ENCODE measurements around the gene NPW.

Gene NPW

DNA sequence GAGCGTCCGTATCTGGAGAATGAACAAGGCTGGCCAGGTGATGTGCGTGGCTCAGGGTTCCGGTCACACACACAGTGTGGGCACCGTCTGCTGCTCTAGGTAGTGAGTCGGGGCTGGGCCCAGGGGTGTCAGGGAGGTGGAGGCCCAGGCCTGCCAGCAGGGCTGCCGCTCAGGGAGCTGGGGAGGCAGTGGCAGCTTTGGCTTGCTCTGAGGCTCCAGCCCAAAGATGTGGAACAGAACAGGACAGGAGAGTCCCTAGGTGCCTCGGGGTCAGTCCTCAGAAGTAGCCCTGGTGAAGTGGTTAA is 43.4 kb upstream of the NPW start:
- no peak overlapping the region for H3K27ac ChIP-seq
- TF ChIP-seq, protein P1, sequence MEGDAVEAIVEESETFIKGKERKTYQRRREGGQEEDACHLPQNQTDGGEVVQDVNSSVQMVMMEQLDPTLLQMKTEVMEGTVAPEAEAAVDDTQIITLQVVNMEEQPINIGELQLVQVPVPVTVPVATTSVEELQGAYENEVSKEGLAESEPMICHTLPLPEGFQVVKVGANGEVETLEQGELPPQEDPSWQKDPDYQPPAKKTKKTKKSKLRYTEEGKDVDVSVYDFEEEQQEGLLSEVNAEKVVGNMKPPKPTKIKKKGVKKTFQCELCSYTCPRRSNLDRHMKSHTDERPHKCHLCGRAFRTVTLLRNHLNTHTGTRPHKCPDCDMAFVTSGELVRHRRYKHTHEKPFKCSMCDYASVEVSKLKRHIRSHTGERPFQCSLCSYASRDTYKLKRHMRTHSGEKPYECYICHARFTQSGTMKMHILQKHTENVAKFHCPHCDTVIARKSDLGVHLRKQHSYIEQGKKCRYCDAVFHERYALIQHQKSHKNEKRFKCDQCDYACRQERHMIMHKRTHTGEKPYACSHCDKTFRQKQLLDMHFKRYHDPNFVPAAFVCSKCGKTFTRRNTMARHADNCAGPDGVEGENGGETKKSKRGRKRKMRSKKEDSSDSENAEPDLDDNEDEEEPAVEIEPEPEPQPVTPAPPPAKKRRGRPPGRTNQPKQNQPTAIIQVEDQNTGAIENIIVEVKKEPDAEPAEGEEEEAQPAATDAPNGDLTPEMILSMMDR (conservative IDR thresholded peaks at IDR 0.05), result no peak

DNA sequence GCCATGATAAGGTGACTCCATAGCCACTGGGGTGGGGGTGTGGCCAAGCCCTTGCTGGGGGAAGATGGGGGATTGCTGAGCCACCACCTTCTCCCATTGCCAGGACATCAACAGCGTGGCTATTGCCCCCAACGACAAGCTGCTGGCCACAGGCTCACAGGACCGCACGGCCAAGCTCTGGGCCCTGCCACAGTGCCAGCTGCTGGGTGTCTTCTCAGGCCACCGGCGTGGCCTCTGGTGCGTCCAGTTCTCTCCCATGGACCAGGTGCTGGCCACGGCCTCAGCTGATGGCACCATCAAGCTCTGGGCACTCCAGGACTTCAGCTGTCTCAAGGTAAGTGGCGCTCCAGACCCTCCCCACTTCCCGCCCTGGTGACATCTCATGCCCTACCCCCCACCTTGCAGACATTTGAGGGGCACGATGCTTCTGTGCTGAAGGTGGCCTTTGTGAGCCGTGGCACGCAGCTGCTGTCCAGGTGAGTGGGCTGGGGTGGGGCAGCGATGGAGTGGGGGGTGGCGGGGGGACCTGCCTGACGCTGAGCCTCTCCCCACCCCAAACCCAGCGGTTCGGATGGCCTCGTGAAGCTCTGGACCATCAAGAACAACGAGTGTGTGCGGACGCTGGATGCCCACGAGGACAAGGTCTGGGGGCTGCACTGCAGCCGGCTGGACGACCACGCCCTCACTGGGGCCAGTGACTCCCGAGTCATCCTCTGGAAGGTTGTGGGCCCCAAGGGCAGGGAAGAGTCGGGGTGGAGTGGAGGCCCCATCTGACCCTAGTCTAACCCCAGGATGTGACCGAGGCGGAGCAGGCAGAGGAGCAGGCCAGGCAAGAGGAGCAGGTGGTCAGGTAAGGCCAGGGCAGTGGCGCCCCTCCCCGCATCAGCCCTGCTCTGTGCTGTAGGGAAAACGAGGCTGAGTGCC is 42.4 kb upstream of the NPW start:
- TF ChIP-seq, protein P1 (conservative IDR thresholded peaks at IDR 0.05), result no peak
- no peak overlapping the region for H3K27ac ChIP-seq

DNA sequence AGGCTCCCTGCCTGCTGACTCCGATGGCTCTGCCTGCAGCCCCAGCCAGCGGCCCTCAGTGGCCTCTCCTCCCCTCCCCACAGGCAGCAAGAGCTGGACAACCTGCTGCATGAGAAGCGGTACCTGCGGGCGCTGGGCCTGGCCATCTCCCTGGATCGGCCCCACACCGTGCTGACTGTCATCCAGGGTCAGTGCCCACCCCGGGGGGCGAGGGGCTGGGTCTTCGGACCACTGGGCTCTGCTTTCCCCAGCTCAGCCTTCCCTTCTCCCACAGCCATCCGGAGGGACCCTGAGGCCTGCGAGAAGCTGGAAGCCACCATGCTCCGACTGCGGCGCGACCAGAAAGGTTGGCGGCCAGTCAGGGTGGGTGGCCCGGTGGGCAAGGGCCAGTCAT is 41.7 kb upstream of the NPW start:
- TF ChIP-seq, protein P1 (conservative IDR thresholded peaks at IDR 0.05), result no peak

DNA sequence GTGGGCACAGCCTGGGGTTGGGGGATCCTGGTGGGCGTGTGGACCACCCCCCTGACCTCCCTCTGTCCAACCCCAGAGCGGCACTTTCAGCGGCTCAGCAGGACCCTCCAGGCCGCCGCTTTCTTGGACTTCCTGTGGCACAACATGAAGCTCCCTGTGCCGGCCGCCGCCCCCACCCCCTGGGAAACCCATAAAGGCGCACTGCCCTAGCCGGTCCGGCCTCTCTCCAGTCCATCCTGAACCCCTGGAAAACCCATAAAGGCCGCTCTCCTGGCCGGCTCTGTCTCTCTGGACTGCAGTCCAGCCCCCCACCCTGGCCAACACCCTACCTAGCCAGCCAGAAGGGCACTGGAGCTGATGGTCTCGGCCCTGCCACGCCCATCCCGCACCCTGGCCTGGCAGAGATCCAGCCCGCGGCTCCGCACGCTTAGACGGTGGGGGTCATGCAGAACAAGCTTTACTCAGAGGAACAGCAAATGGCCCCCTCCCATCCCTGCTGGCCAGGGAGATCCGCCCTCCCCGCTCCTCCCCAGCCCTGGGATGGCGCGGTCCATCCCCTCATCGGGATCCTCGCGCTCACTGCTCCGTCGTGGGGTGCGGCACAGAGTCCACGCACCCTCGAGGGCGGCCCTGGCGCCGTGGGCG is 41.0 kb upstream of the NPW start:
- H3K27ac ChIP-seq, result no peak overlapping the region
- TF ChIP-seq, protein P1 (conservative IDR thresholded peaks at IDR 0.05), result no peak

More for the DNA sequence above, 41.7 kb upstream of the NPW start:
- H3K27ac ChIP-seq, result no peak overlapping the region

DNA sequence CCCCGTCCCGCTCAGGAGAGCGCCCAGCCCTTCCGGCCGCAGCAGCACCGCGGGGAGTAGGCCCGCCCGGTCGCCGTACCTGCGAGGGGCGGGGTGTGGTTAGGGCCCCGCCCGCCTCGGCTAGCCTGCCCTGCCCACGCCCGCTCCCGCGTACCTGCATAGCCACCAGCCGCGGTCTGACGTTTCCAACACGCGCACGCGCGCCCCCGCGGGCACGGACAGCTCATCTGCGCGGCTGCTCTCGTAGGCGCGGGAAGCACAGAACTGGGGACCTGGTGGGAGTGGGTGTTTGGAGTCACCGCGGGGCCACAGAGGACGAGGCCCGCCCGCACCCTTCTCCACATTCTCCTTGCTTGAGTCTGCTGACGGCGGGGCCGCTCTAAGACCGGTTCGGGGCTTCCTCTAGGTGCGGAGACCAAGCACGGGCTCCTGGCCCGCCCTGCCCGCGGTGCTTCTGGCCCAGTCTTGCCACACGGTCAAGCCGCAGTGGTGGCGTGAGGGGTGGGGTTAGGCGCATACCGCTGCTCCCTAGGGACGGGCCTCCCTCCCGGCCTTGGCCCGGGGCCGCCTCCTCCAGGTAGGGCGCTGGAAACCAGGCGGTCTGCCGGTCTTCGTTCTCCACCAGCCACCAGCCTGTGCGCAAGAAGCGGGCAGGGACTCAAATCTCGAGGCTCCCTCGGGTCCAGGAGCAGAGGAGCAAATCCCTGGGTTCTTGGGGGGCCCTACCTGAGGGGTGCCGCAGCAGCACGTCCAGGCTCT is 40.1 kb upstream of the NPW start:
- H3K27ac ChIP-seq, result no peak overlapping the region
- TF ChIP-seq, protein P1 (conservative IDR thresholded peaks at IDR 0.05), result no peak

DNA sequence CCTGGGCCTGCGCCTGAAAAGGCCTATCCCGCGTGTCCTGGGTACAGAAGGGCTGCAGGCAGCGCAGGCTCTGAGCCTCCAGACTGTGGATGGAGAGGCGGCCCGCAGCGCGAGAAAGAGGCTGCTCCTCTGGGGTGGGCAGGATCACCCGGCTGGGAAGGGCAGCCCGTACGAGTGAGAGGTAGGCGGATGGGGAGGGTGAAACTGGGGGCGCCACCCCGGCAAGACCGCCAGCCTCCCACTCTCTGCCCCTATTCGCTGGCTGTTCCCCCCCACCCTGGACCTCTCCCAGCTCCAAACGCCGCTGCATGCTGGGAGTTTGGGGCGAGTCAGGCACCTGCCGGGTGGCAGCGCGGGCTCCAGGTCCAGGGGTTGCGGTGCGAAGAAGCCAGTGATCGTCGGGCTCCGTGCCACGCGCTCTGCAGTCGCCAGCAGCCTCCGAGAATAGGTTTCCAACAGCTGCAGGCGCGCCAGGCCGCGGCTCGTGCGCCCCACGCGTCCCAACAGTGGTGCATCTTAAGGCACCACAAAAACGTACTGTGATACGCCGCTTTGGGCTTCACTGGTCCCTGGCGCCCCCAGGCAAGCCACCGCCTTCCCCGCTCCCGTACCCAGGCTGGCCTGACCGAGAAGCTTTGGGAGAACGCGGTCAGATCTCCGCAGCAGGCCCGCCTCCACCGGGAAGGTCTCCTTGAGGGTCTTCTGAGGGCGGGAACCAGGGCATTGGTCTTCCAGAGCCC is 39.4 kb upstream of the NPW start:
- no peak overlapping the region for H3K27ac ChIP-seq
- TF ChIP-seq, protein P1 (conservative IDR thresholded peaks at IDR 0.05), result no peak

DNA sequence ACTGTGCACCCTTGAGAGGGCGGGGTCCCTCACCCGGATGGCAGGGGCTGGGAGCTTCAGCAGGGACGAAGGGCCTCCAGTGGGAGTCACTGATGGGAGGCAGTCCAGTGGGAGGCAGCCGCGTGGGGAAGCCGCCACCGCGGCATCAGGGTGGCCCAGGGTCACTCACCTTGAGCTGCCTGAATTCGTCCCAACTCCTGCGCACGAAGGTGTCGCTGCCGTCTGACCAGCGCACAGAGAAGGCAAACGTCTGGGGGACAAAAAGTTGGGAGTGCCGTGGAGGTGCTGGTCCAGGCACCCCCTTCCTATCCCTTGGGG is 38.9 kb upstream of the NPW start:
- H3K27ac ChIP-seq, result no peak overlapping the region
- TF ChIP-seq, protein P1 (conservative IDR thresholded peaks at IDR 0.05), result no peak

All from VCaP (cell line).